Nephron (organoid): ENCODE results near the gene SLC25A25.
A peak's percentile ranks its signal among the peaks of the same experiment; 100 is the strongest.

ENCODE experiments used
- H3K27ac Mint-ChIP-seq, 3 experiments: 2 replicates each; pipeline ENCODE4 v1.8.0; 2020; ENCODE audit warnings: mixed read lengths in 3 of 3, mild to moderate bottlenecking in 2 of 3, moderate library complexity in 1 of 3
- H3K27me3 Mint-ChIP-seq: 2 replicates; pipeline ENCODE4 v1.8.0; 2021; ENCODE audit warnings: low read depth, mild to moderate bottlenecking, moderate library complexity, mixed read lengths
- H3K36me3 Mint-ChIP-seq: 2 replicates; pipeline ENCODE4 v1.8.0; 2020; ENCODE audit warnings: low read depth, mixed read lengths
- H3K4me1 Mint-ChIP-seq: 2 replicates; pipeline ENCODE4 v1.8.0; 2020; ENCODE audit warnings: mixed read lengths
- H3K4me3 Mint-ChIP-seq, 3 experiments: 2 replicates each; pipeline ENCODE4 v1.8.0; 2020; ENCODE audit warnings: mild to moderate bottlenecking in 3 of 3, mixed read lengths in 3 of 3, moderate library complexity in 2 of 3
- H3K9me3 Mint-ChIP-seq: 2 replicates; pipeline ENCODE4 v1.8.0; 2020; ENCODE audit warnings: mixed read lengths
- TF ChIP-seq, protein P1 (sequence below), 3 experiments: fragments of 200-600 bp; sonication (generic); IDR thresholded peaks; one replicate each; pipeline ENCODE4 v1.5.0; 2021; ENCODE audit warnings: antibody characterized with exemption in 3 of 3; ENCODE audit not compliant: unreplicated experiment in 3 of 3

Gene SLC25A25

DNA sequence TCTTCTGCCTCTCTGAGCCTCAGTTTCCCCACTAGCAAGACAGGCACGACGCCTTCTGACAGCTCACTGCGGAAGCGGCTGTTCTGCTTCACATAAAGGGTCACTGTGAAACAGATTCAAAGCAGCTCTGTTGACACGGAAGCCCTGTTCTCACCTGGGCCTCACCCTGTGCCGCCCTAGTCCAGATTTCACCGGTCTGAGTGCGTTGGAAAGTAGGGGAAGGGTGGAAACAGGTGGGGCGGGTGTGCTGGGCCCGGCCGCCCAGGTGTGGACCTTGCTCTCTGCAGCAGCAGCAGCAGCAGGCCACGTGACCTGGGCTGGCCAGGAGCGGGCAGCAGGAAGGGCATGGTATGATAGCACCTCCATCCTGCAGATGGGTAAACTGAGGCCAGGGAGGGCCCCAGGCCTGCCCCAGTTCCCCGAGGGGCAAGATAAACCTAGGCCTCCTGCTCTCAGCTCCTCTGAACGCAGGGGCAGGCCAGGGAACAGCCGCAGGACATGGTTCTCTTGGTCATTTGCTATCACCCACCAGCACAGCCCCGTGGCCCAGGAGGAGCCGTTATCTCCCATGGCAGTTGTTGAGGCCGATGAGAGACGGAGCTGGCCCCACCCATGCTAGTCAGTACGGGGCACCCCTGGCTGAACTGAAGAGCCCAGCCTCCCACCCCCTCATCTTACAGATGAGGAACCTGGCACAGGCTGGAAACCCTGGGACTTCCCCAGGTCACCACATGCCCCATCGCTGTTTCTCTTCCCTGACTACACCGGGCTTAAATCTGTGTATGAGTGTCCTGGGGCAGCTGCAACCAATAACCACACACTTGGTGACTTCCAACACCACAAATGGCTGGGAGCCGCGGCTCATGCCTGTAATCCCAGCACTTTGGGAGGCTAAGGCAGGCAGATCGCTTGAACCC is 47.4 kb downstream of the SLC25A25 start:
- H3K9me3 Mint-ChIP-seq, result no peaks in the 10 kb centered on the region
- H3K27me3 Mint-ChIP-seq, result peaks cover 4% of the 10 kb centered on the region
- TF ChIP-seq, protein P1, sequence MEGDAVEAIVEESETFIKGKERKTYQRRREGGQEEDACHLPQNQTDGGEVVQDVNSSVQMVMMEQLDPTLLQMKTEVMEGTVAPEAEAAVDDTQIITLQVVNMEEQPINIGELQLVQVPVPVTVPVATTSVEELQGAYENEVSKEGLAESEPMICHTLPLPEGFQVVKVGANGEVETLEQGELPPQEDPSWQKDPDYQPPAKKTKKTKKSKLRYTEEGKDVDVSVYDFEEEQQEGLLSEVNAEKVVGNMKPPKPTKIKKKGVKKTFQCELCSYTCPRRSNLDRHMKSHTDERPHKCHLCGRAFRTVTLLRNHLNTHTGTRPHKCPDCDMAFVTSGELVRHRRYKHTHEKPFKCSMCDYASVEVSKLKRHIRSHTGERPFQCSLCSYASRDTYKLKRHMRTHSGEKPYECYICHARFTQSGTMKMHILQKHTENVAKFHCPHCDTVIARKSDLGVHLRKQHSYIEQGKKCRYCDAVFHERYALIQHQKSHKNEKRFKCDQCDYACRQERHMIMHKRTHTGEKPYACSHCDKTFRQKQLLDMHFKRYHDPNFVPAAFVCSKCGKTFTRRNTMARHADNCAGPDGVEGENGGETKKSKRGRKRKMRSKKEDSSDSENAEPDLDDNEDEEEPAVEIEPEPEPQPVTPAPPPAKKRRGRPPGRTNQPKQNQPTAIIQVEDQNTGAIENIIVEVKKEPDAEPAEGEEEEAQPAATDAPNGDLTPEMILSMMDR (IDR thresholded peaks at IDR 0.05; ENCODE audit: unreplicated experiment in 3 of 3), result no peak
- H3K27ac Mint-ChIP-seq, result peak overlapping the region in 1 of 3 experiments; percentile 95
- H3K4me3 Mint-ChIP-seq, result no peak overlapping the region
- H3K36me3 Mint-ChIP-seq, result peaks cover 21% of the 10 kb centered on the region
- H3K4me1 Mint-ChIP-seq, result peaks cover 11% of the 10 kb centered on the region

DNA sequence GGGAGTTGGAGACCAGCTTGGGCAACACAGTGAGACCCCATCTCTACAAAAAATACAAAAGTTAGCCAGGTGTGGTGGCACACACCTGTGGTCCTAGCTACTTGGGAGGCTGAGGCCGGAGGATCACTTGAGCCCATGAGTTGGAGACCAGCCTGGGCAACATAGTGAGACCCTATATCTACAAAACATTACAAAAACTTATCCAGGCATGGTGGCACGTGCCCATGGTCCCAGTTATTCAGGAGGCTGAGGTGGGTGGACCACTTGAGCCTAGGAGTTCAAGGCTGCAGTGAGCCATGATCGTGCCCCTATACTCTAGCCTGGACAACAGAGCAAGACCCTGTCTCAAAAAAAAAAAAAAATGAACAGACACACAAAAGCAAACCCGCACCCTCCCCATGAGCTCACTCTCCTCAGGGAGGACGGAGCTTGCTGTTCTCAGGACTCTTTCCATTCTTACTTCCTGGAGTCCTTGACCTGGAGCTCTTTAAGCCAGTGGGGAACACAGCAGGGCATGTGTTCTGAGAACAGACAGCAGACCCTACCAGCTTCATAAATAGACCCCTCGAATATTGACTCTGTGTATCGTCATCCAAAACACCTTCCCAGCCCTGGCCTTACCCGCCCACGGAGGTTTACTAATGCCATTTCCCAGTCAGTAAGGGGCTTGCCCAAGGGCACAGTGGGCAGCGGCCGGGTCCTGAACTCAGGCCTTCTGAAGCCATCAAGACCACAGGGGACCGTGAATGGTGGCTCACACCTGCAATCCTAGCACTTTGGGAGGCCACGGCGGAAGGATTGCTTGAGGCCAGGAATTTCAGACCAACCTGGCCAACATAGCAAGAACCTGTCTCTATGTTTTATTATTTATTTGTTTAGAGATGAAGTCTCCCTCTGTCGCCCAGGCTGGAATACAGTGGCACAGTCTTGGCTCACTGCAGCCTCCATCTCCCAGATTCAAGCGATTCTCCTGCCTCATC is 48.4 kb downstream of the SLC25A25 start:
- Mint-ChIP-seq H3K9me3 (no peaks in the 10 kb centered on the region), H3K36me3 (peaks cover 17% of the 10 kb centered on the region), H3K27ac (no peak overlapping the region), H3K4me3 (no peak overlapping the region), H3K27me3 (peaks cover 4% of the 10 kb centered on the region), H3K4me1 (peaks cover 6% of the 10 kb centered on the region)
- TF ChIP-seq, protein P1 (IDR thresholded peaks at IDR 0.05; ENCODE audit: unreplicated experiment in 3 of 3), result no peak

DNA sequence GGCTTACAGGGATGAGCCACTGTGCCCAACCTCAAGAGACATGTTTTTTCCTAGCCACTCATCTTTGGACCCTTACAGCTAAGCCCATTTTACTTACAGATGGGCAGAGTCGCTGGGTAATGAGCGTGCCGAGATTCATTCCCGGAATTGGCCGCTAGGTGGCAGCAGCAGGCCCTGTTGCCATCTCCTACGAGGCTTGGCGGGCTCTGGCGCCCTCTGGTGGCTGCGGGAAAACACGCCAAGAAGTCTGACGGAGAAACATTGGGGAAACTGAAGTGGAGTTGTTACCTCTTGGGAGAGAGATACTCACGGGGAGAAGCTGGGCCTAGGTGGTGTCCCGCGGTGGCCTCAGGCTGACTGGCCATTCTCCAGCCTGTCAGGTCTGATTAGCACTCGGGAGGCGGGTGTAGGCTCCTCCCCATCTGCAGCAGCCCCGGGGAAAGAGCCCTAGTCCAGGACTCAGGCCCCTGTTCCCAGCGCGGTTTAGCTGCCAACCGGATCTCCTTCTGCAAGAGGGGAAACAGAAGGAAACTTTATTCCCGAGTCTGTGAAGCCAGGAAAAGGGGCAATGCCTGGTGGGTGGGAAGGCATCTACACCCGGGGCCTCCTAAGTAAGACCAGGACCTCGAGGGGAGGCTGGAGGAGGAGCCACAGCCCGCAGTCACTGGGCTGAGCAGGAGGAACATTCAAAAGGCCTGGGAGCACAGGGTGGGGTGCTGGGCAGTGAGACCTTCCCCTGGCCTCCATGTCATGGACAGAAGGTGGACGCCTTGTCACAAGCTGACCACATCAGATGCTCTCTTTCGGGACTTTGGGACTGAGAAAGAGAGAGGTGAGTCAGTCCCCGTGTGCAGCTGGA is 49.8 kb downstream of the SLC25A25 start:
- TF ChIP-seq, protein P1 (IDR thresholded peaks at IDR 0.05; ENCODE audit: unreplicated experiment in 3 of 3), result peak; percentile 100
- peaks cover 6% of the 10 kb centered on the region for H3K4me1 Mint-ChIP-seq
- H3K4me3 Mint-ChIP-seq, result peak overlapping the region; percentile 46 to 75 (median 71)
- H3K27ac Mint-ChIP-seq, result peak overlapping the region; percentile 33 to 69 (median 68)
- peaks cover 4% of the 10 kb centered on the region for H3K27me3 Mint-ChIP-seq
- no peaks in the 10 kb centered on the region for H3K9me3 Mint-ChIP-seq
- peaks cover 13% of the 10 kb centered on the region for H3K36me3 Mint-ChIP-seq

DNA sequence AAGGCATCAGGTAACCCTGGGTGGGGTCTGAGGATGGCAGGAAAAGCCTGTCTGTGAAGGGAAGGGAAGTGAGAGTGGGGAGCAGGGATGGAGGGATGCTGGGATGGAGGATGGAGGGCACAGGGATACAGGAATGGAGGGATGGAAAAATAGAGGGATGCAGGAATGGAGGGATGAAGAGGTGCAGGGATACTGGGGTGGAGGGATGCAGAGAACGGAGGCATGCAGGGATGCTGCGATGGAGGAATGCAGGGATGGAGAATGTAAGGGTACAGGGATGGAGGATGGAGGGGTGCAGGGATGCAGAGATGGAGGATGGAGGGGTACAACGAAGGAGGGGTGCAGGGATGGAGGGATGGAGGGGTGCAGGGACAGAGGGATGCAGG is 50.4 kb downstream of the SLC25A25 start:
- Mint-ChIP-seq H3K9me3 (no peaks in the 10 kb centered on the region), H3K4me1 (peaks cover 6% of the 10 kb centered on the region), H3K27me3 (peaks cover 4% of the 10 kb centered on the region), H3K4me3 (peak overlapping the region in 1 of 3 experiments; percentile 46), H3K27ac (no peak overlapping the region), H3K36me3 (peaks cover 9% of the 10 kb centered on the region)
- TF ChIP-seq, protein P1 (IDR thresholded peaks at IDR 0.05; ENCODE audit: unreplicated experiment in 3 of 3), result no peak

DNA sequence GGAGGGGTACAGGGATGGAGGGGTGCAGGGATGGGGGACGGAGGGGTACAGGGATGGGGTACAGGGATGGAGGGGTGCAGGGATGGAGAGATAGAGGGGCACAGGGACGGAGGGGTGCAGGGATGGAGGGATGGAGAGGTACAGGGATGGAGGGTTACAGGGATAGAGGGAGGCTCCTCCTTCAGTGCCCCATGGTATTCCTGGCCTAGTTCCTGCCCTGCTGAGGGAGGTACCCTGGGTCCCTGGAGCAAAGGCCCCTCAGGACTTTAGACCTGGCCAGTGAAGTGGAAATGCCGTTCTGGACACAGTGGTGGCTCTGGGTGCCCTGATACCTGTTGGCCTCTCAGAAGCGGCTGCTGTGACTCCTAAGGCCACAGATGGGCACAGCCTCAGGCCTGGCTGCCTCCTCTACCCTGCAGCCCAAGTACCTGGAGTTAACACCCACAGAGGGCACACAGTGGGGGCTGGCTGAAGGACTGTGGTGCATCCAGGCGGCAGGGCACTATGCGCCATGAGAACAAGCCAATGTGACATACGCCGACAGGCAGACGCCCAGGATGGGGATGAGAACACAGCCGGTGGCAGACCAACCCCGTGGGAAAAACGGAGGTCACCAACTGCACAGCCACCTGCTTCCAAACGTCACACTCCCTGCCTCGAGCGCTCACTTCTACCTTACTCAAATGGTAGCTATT is 51.1 kb downstream of the SLC25A25 start:
- peaks cover 6% of the 10 kb centered on the region for H3K4me1 Mint-ChIP-seq

More for the DNA sequence above, 51.1 kb downstream of the SLC25A25 start:
- TF ChIP-seq, protein P1 (IDR thresholded peaks at IDR 0.05; ENCODE audit: unreplicated experiment in 3 of 3), result no peak
- H3K27ac Mint-ChIP-seq, result no peak overlapping the region
- peaks cover 11% of the 10 kb centered on the region for H3K36me3 Mint-ChIP-seq
- H3K9me3 Mint-ChIP-seq, result no peaks in the 10 kb centered on the region
- no peak overlapping the region for H3K4me3 Mint-ChIP-seq
- peaks cover 4% of the 10 kb centered on the region for H3K27me3 Mint-ChIP-seq
